ENCODE measurements around the gene IRF2BPL. TPM values are rescaled to one million over a fixed set of nuclear protein-coding genes. Genes with fewer than 3 reads are reported as not detected.
A peak's percentile ranks its signal among the peaks of the same experiment; 100 is the strongest.
"Not testable (repeated sequence)": the region's sequence is repeated elsewhere in the genome, so short reads cannot be mapped to it uniquely, and the experiment has no call there.

The IRF2BPL gene
- polyA plus RNA-seq, 1 experiment, result 17.6 TPM

- ChIA-PET POLR2A (interaction anchor here (1.3 kb wide), 1 partner anchor 104 kb away, joined by 3 read pairs; no protein-coding TSS in a partner anchor), CTCF (interaction anchor here (0.6 to 9.3 kb wide), 17 partner anchors 10 to 148 kb away, joined by 3 to 95 read pairs (median 5); no protein-coding TSS in a partner anchor)
- TF ChIP-seq CTCF (IDR thresholded peaks at IDR 0.05; ENCODE audit: insufficient read depth, low read depth, low read length), result no peak
- Histone ChIP-seq H3K4me3 (ENCODE audit: low read depth, low read length) (peak overlapping the region; percentile 73), H3K27me3 (ENCODE audit: control insufficient read depth, insufficient read depth, low read length) (no peaks in the 10 kb centered on the region), H3K36me3 (ENCODE audit: control insufficient read depth, insufficient read depth, low read length) (peaks cover 15% of the 10 kb centered on the region)
- no peak for DNase-seq (ENCODE audit: low read depth)
Measured at GRCh38 chr14:77024171-77024691, 4.3 kb downstream of the IRF2BPL start.

- H3K36me3 ChIP-seq (ENCODE audit: control insufficient read depth, insufficient read depth, low read length), result peaks cover 15% of the 10 kb centered on the region
- TF ChIP-seq CTCF (IDR thresholded peaks at IDR 0.05; ENCODE audit: insufficient read depth, low read depth, low read length), result peak; percentile 43
- ChIA-PET POLR2A (interaction anchor here (0.6 to 1.3 kb wide), 2 partner anchors 31 to 103 kb away, joined by 3 read pairs; no protein-coding TSS in a partner anchor), CTCF (interaction anchor here (0.6 to 9.3 kb wide), 18 partner anchors 9 to 313 kb away, joined by 3 to 95 read pairs (median 4); no protein-coding TSS in a partner anchor)
- H3K27me3 ChIP-seq (ENCODE audit: control insufficient read depth, insufficient read depth, low read length), result no peaks in the 10 kb centered on the region
- peak overlapping the region; percentile 73 for H3K4me3 ChIP-seq (ENCODE audit: low read depth, low read length)
- DNase-seq (ENCODE audit: low read depth), result no peak
Measured at GRCh38 chr14:77023001-77023996, 5.2 kb downstream of the IRF2BPL start.

- CTCF ChIA-PET, result interaction anchor here (0.6 to 9.3 kb wide), 11 partner anchors 8 to 312 kb away, joined by 3 to 95 read pairs (median 4); no protein-coding TSS in a partner anchor
- H3K27me3 ChIP-seq (ENCODE audit: control insufficient read depth, insufficient read depth, low read length), result no peaks in the 10 kb centered on the region
- H3K4me3 ChIP-seq (ENCODE audit: low read depth, low read length), result no peak overlapping the region
- H3K36me3 ChIP-seq (ENCODE audit: control insufficient read depth, insufficient read depth, low read length), result peaks cover 15% of the 10 kb centered on the region
- TF ChIP-seq CTCF (IDR thresholded peaks at IDR 0.05; ENCODE audit: insufficient read depth, low read depth, low read length), result no peak
- POLR2A ChIA-PET, result interaction anchor here (0.6 to 1.2 kb wide), 3 partner anchors 34 to 104 kb away, joined by 3 to 13 read pairs (median 4); no protein-coding TSS in a partner anchor
- DNase-seq (ENCODE audit: low read depth), result no peak
Measured at GRCh38 chr14:77022236-77022852, 6.2 kb downstream of the IRF2BPL start.

- peaks cover 12% of the 10 kb centered on the region for H3K36me3 ChIP-seq (ENCODE audit: control insufficient read depth, insufficient read depth, low read length)
- ChIA-PET CTCF (interaction anchor here (1.3 to 3.9 kb wide), 3 partner anchors 12 to 108 kb away, joined by 4 to 26 read pairs (median 4); no protein-coding TSS in a partner anchor), POLR2A (interaction anchor here (0.7 to 1.2 kb wide), 2 partner anchors 37 to 103 kb away, joined by 4 to 13 read pairs; no protein-coding TSS in a partner anchor)
- not testable (repeated sequence) for H3K27me3 ChIP-seq (ENCODE audit: control insufficient read depth, insufficient read depth, low read length); DNase-seq (ENCODE audit: low read depth); H3K4me3 ChIP-seq (ENCODE audit: low read depth, low read length)
Measured at GRCh38 chr14:77021424-77021823, 7.1 kb downstream of the IRF2BPL start.

- Histone ChIP-seq H3K36me3 (ENCODE audit: control insufficient read depth, insufficient read depth, low read length) (no peaks in the 10 kb centered on the region), H3K4me3 (ENCODE audit: low read depth, low read length) (no peak overlapping the region), H3K27me3 (ENCODE audit: control insufficient read depth, insufficient read depth, low read length) (no peaks in the 10 kb centered on the region)
- POLR2A ChIA-PET, result no interaction called here
- TF ChIP-seq CTCF (IDR thresholded peaks at IDR 0.05; ENCODE audit: insufficient read depth, low read depth, low read length), result no peak
- CTCF ChIA-PET, result interaction anchor here (1.4 kb wide), 1 partner anchor 49 kb away, joined by 3 read pairs; no protein-coding TSS in a partner anchor
- no peak for DNase-seq (ENCODE audit: low read depth)
Measured at GRCh38 chr14:77018785-77019184, 9.7 kb downstream of the IRF2BPL start.
